Right ventricle myocardium inferior (tissue), 1 donor: Measurements from ENCODE around the gene HCRTR1. TPM values are rescaled to one million over a fixed set of nuclear protein-coding genes. Genes with fewer than 3 reads are reported as not detected.

Experiments used
- ATAC-seq: fragments of 200-7000 bp; cut with Tn5 transposase; one replicate; pipeline ENCODE4 v1.9.1; 2020; ENCODE audit warnings: mild to moderate bottlenecking, moderate library complexity
- DNase-seq: peaks from one replicate; pipeline ENCODE4 v3.0.0; 2021; ENCODE audit errors: missing footprints
- intact Hi-C: fragments of 100-400 bp; cut with DNase I; formaldehyde crosslinking; loops from one replicate; pipeline ENCODE4 v1.11.0; 2022
- total RNA-seq: library from RNA; stranded (reverse); fragmentation: NEBNext Ultra II Directional; extraction: Animal tissue kit (Norgen Biotek cat#: 25700); gene quantifications from one replicate; pipeline ENCODE4 v1.2.1, GENCODE V29; 2021
- donor health status: DM: no; HTN: yes; CAD: no; lungs with severe emphysema.

HCRTR1 gene
- total RNA-seq, 1 donor from 2014 or later: 0.49 TPM

DNA sequence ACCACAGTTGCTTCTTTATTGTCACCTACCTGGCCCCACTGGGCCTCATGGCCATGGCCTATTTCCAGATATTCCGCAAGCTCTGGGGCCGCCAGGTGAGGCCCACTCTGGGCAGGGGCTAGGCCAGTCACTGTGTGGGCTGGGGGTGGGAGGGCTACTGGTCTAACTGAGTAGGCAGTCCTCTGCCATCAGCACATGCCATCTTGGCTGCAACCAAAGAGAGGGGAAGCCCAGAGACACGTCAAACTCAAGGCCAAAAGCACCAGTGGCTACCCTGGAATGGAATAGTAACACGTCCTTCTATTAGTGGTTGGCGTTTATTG is 4.0 kb downstream of the HCRTR1 start:
- ATAC-seq (no peak), DNase-seq (no peak)
- intact Hi-C loops: no loop called here

GRCh38 chr1:31621847-31622730 is 4.6 kb downstream of the HCRTR1 start:
- DNase-seq (no peak), ATAC-seq (no peak)
- intact Hi-C loops: no loop called here

DNA sequence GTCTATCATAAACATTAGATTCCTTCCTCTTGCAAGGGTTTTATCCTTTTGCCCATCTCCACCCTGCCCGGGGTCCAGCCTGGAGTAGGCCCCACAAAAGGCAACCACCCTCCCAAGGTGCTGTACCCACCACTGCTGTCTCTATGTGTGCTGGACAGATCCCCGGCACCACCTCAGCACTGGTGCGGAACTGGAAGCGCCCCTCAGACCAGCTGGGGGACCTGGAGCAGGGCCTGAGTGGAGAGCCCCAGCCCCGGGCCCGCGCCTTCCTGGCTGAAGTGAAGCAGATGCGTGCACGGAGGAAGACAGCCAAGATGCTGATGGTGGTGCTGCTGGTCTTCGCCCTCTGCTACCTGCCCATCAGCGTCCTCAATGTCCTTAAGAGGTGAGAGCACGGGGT is 5.9 kb downstream of the HCRTR1 start:
- ATAC-seq: no peak
- intact Hi-C loops: no loop called here
- no peak for DNase-seq

GRCh38 chr1:31624309-31624708 is 6.8 kb downstream of the HCRTR1 start:
- DNase-seq (no peak), ATAC-seq (no peak)
- intact Hi-C loops: no loop called here

GRCh38 chr1:31624731-31625514 is 7.4 kb downstream of the HCRTR1 start:
- no peak for DNase-seq
- intact Hi-C loops: loop anchor here (5.0 kb wide), 1 partner anchor 43 kb away; no protein-coding TSS in a partner anchor
- ATAC-seq: no peak

- no peak for ATAC-seq
- intact Hi-C loops: loop anchor here (2.0 to 5.0 kb wide), 2 partner anchors 43 to 57 kb away; no protein-coding TSS in a partner anchor
- no peak for DNase-seq
These were observed 8.2 kb downstream of the HCRTR1 start for GRCh38 chr1:31625561-31626222.

GRCh38 chr1:31626223-31627207 is 9.0 kb downstream of the HCRTR1 start:
- intact Hi-C loops: loop anchor here (2.0 to 5.0 kb wide), 2 partner anchors 44 to 58 kb away; no protein-coding TSS in a partner anchor
- ATAC-seq (no peak), DNase-seq (no peak)

GRCh38 chr1:31627301-31627929 is 9.9 kb downstream of the HCRTR1 start:
- intact Hi-C loops: loop anchor here (2.0 to 5.0 kb wide), 2 partner anchors 45 to 59 kb away; no protein-coding TSS in a partner anchor
- ATAC-seq (peak; percentile 76), DNase-seq (peak; percentile 82)

DNA sequence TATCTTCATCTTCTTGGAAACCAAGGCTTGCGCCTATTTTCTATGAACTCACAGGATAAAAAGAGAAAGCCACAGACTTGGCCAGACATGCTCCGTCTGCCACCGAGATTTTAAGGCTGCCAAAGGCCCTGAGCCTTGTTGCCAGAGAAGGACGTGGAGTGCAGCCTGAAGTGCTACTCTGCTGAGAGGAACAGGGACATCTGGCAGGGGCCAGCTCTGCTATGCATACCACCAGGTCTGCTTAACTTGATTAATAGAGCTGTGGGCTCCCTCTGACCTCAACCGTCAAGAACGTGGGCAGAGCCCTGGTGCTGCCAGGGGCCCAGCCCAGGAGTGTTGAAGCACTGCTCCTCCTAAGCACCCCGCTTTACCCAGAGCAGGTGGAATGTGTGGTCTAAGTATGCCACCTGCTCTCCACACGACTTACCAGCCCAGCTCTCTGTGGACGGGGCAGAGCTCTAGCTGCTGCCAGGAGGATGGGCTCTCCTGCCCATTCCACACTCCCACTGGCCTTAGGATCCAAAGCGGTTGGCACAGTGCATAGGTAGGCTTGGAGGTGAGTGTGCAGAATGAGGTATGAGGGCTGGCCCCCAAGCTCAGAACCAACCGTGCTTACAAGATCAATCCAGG is 10.6 kb downstream of the HCRTR1 start:
- DNase-seq (peak; percentile 79), ATAC-seq (peak; percentile 82)
- intact Hi-C loops: loop anchor here (2.0 to 5.0 kb wide), 2 partner anchors 46 to 59 kb away; no protein-coding TSS in a partner anchor

DNA sequence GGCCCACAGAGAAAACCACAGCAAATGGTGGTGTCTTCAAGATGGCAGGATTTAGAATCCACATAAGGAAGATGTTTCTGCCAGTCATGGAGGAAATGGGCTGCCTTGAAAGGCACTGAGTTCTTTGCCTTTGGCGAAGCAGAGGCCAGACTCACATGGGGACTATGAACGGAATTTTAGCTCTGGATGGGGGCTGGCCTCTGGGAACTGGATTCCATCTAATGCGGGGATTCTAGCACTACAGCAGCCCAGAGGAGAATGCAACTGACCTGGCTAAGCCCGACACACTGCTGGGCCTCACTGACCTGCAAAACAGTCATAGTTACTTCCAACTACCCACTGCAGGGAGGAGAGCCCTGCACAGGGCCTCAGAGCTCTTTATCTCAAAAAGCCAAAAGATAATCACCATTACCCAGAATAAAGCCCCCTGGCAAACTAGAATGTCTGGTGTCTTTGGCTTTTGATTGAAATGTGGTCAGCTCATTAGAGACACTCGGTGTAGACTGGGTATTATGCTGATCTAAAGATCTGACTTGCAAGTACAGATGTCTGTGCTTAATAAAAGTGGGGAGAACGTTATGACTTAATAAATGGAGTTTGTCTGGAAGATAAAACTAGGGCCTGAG is 11.6 kb downstream of the HCRTR1 start:
- intact Hi-C loops: loop anchor here (5.0 kb wide), 1 partner anchor 47 kb away; no protein-coding TSS in a partner anchor
- no peak for ATAC-seq
- DNase-seq: no peak

DNA sequence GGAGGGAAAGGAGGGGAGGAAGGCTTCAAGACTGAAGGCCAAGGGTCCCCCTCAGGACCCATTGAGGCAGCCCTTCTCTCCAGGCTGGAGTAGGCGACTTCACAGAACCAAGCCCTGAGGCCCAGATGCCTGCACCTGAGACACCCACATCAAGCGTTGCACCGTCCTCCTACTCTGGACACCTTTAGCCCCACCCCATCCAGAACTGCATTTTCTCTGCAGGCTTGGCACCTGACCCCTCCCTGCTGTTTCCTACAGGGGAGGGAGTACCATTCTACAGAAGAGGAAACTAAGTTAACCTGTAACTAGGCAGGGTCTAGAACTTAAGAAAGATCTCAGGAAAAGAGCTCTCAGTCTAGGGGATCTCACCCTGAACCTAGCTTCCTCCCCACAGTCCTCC is 15.2 kb downstream of the HCRTR1 start:
- intact Hi-C loops: no loop called here
- no peak for DNase-seq
- ATAC-seq: no peak

- DNase-seq: no peak
- intact Hi-C loops: no loop called here
- ATAC-seq: no peak
These were observed 15.6 kb downstream of the HCRTR1 start for GRCh38 chr1:31633117-31633516.

- DNase-seq: no peak
- intact Hi-C loops: no loop called here
- no peak for ATAC-seq
These were observed 20.6 kb downstream of the HCRTR1 start for GRCh38 chr1:31637915-31638673.

GRCh38 chr1:31639543-31639942 is 22.1 kb downstream of the HCRTR1 start:
- ATAC-seq (no peak), DNase-seq (no peak)
- intact Hi-C loops: no loop called here

DNA sequence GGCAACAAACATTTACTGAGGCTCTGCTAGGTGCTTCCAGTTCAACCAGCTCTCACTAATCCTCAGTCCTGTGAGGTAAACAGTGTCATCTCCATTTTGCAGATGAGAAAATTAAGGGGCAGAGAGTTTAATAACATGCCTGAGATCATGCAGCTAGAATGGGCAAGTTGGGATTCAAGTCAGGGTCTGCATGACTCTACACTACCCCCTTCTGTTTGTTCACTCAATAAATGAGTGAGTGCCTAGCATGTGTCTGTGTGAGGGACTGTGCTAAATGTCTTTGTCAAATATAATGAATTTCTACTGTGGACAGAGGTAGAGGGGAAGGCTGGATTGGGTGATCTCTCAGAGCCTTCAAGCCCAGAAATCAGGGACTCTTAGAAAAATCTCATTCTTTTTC is 22.7 kb downstream of the HCRTR1 start:
- intact Hi-C loops: no loop called here
- DNase-seq: no peak
- no peak for ATAC-seq

- no peak for DNase-seq
These were observed 23.5 kb downstream of the HCRTR1 start for GRCh38 chr1:31640964-31641363.

More at GRCh38 chr1:31640964-31641363, 23.5 kb downstream of the HCRTR1 start:
- intact Hi-C loops: no loop called here
- no peak for ATAC-seq
